ENCODE measurements around the gene TOP1.

DNA sequence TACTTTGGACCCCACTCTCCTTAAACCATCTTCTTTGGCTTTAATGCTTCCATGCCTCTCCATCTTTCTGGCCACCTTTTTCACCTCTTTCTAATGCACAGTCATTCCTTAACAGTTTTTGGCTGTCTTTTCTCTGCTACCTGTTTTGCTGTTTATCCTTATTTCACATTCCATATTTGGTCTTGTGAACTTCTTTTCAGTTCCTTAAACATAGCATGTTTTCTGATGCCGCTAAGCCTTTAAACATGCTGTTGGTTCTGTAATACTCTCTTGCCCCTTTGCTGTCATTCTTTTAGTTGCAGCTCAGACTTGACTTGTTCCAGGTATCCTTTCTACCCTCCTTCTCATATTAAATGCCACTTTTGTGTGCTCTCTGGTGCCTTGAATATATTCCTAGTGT is 35.8 kb downstream of the TOP1 start:
- no peak for TF ChIP-seq POLR2A (IDR thresholded peaks at IDR 0.05)
- TF ChIP-seq, protein P1, sequence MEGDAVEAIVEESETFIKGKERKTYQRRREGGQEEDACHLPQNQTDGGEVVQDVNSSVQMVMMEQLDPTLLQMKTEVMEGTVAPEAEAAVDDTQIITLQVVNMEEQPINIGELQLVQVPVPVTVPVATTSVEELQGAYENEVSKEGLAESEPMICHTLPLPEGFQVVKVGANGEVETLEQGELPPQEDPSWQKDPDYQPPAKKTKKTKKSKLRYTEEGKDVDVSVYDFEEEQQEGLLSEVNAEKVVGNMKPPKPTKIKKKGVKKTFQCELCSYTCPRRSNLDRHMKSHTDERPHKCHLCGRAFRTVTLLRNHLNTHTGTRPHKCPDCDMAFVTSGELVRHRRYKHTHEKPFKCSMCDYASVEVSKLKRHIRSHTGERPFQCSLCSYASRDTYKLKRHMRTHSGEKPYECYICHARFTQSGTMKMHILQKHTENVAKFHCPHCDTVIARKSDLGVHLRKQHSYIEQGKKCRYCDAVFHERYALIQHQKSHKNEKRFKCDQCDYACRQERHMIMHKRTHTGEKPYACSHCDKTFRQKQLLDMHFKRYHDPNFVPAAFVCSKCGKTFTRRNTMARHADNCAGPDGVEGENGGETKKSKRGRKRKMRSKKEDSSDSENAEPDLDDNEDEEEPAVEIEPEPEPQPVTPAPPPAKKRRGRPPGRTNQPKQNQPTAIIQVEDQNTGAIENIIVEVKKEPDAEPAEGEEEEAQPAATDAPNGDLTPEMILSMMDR (IDR thresholded peaks at IDR 0.05 in 4 of 5, conservative IDR thresholded peaks at IDR 0.05 in 1 of 5) = no peak
